Measurements from ENCODE around the gene WDR54.
"Not testable (repeated sequence)": the region's sequence is repeated elsewhere in the genome, so short reads cannot be mapped to it uniquely, and the experiment has no call there.

The WDR54 gene

DNA sequence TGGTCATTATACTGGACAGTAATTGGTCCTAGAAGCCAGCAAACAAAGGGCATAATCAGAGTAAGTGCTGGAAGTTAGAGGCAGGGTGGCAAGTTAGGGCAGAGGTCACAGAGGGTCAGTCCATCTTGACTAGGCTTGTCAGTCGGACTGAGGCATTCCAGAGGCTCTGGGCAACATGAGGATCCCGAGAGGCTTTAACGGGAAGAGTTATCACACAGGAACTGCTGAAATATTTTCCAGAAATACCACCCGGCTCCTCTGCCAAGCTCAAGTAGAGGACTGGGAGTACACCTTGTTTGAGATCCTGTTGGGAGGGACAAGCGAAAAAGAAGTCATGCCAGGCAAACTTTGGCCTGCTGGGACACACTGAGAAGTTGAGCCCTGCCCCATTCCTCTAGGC is 13.8 kb upstream of the WDR54 start:
- DNase-seq: no peak

DNA sequence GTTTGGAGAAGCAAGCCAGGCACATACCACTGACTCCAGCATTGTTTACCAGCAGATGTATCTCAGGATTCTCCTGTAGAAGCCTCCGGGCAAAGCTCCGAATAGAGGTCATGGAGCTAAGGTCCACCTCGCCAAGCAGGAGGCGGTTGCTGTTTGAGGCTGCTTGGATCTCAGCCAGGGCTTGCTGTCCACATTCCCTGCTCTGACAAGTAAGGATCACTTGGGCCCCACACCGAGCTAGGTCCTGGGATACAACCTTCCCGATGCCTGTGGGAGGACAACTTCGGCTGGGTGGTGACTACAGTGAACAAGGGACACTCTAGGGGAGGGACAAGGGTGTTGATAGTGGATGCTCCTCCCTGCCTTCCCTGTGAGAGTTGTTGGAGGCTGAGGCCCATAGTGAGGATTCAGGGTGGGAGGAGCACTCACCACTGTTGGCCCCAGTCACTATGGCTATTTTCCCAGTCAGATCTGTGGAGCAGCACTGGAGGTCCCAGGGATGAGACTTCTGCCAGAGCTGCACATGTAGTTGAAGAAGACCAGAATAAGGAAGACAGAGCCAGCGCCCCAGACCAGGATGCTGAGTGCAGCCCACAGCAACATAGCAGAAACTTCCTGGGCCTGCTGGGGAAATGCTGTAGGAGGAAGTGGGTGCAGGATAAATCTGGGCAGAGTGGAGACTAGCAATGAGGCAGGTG is 8.4 kb upstream of the WDR54 start:
- DNase-seq: no peak

DNA sequence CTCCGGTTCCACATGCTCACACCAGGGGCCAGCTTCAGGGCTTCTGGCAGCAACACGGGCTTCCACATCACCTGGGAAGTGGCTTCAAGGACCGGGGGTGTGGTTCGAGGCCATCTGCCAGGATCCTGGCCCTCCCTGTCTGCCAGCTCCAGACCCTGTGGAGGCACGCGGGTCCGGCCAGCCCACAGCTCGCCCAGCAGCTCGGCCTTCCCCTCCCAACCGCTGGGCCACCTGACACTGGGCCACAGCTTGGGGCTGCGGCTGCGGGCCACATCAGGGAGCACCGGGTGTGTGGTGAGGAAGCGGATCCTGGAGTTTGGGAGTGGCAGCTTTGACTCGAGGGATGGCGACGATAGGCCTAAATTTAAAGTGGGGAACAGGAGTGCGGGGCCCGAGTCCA is 7.1 kb upstream of the WDR54 start:
- DNase-seq: no peak

DNA sequence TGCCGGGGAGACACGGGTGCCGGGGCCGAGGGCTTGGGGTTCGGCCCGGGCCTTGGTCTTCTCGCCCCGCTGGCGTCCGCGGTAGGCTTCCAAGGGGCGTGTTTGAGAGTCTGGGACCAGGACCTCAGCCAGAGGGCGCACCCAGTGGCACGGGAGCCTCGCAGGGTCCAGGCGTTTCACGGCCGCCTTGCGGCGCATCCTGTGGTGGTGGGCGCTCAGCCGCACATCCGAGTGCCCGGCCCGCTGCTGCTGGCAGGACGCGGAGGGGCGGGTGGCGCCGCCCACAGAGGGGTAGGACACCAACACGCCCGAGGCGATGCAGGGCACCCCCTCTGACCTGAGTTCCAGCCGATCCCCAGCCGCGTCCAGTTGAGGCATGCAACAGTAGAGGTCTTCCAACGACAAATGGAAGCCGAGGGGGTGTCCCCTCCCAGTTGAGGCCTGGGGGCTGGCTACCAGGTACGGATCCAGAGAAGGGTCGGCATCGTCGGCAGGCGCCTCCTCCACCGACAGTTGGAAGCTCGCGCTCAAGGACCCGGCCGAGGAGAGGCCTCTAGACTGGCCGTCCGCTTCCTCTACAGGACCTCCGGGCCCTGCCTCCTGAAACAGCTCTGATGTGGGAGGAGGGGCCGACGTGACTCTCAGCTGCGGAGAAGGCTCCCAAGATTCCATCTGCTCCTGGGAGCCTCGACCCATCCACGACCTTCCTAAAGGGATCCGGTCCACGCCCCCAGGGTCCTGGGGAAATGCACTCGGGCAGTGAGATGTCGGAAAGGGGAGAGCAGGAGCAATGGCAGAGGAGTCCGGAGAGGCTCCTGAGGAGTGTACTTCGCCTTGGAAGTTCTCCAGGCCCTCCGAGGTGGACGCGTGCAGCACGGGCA is 6.4 kb upstream of the WDR54 start:
- DNase-seq: no peak

DNA sequence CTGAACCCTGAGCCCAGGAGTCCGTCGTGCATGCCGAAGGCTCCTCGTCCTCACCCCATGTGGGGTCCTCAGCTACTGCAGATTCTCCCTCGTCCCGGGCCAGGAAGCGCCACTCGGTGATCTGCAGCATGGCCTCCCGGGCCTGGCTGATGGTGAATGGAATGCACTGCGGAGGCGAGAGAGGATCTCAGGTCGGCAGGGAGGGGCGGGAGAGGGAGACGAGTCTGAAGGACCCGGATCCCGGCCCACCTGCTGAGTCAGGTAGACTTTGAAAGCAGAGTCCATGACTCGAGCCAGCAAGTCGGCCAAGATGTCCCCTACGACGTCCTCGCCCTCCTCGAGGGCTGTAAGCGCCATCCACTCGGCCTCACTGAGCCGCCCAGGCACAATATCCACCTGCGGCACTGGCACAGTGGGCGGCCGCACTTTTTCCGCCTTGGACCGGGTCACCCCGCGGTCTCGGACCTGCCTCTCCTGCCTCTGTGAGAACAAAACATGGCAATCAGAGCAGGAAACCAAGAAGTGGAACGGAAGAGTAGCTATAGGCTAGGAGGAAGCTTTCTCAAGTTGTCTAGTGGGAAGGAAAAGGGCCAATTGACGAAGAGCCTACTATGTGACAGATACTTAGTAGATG is 5.7 kb upstream of the WDR54 start:
- DNase-seq: no peak

DNA sequence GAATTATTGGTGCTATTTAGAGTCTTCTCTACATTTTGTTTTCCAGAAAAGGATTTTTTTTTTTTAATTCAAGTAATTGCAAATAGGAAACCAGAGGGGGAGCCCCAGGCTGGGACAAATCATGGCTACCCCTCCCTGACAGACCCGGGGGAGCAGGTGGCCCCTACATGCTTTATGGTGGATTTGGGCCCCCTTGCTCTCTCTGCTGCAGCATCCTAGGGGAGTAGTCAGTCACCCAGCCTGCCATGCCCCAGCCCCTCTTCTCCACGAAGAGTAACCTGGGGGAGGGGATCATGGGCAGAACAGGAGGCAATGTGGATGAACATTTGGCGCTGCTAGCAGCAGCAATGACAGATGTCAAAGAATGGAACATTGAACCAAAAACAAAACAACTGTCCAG is 4.8 kb upstream of the WDR54 start:
- DNase-seq: no peak

DNA sequence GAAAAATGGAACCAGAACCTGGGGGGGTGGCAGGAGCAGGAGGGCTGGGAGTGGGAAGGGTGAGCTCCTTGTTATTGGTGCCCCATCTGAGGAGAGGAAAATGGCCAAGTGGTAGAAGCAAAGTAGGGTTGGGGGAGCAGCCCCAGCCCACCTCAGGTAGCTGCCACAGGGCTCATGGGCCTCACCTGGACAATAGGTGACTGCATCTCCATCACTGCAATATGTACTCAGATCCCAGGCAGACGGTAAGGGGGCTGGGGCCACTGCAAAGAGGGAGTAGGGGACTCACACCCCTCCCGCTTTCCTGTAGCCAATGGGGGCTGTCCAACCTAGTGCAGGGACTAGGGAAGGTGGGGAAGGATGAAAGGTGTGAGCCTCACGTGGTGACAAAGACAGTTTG is 4.3 kb upstream of the WDR54 start:
- DNase-seq: no peak

DNA sequence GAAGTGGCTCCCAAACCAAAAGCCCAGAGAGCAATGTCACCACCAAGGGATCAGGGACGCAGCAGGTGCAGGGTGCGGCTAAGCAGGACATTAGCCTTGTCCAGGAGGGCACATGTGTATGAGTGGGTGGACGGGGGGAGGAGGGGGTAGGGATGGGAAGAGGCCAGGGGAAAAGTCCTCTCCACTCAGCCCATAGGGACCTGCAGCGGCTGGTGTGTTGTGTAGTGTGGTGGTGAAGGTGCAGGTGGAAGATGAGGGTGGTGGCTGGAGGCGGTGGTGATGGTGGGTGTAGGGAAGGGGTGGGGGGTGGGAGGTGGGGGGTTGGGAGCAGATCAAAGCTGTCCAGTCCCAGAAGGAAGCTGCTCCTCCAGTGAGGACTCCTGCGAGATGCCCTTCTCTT is 3.8 kb upstream of the WDR54 start:
- DNase-seq: no peak

DNA sequence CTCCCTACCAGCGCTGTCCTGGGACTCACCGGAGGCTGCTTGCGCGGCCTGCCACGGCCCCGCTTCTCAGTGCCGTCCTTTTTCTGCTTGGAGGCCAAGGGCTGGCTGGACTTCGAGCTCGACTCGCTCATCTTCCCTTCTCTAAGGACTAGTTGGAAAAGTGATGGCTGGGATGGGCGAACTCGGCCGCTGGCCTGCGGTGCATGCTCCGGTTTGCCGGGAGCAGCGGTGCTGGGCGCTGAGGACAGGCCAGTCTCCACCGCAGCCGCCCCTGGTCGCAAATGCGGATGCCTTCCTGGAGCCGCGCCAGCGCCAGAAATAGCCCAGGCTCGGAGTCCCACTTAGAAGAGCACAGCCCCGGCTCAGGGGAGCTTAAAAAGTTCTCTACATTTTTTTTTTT is 3.2 kb upstream of the WDR54 start:
- no peak for DNase-seq

DNA sequence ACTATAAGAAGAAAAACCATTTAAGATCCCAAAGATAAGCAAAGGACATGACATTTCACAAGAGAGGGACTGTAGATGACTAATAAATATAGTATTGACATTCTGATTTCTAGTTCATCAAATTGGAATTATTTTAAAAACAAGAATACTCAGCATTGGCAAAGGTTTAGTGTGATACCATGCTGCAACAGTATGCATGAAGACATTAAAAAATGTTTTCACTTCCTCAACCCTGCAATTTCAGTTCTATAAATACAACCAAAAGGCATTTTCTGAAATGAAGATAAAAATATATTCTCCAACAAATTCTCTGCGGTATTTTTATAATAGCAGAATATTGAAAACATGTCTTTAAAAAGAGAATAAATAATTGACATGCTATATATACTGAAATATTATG is 2.2 kb upstream of the WDR54 start:
- DNase-seq: no peak

DNA sequence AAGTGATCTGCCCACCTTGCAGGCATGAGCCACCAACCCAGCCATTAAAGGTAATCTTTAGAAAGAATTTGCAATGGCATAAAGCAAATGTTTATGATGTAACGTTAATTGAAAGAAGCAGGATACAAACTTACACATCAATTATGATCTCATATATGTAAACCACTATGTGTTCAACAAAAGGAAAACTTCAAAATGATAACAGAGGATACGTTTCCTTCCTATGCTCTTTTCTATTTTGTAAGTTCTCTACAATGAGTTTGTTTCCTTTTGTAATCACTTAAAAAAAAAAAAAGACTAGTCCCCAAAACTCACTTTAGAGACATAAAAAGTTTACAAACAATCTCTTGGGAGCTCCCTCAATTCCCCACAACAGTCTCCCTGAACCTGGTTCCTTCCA is 1.5 kb upstream of the WDR54 start:
- DNase-seq: no peak

DNA sequence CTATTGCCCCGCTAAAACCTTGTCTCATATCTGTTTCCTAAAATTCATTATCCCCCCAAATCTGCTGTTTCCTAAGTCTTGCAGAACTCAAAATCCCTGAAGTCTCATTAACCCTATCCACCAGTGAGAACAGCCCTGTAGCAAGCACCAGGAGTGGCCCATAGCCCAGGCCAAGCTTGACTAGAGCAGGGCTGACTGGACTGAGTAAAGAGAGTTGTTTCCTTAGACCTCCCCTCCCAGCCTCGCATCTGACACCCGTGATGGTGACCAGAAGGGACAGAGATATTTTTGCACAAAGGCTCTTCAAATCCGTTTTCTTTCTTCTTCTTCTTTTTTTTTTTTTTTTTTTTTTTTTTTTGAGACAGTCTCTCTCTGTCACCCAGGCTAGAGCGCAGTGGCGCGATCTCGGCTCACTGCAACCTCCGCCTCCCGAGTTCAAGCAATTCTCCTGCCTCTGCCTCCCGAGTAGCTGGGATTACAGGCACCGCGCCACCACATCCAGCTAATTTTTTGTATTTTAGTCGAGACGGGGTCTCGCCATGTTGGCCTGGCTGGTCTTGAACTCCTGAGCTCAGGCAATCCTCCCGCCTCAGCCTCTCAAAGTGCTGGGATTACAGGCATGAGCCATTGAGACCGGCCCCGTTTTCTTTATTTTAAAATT is 957 bp upstream of the WDR54 start:
- DNase-seq: not testable (repeated sequence)

DNA sequence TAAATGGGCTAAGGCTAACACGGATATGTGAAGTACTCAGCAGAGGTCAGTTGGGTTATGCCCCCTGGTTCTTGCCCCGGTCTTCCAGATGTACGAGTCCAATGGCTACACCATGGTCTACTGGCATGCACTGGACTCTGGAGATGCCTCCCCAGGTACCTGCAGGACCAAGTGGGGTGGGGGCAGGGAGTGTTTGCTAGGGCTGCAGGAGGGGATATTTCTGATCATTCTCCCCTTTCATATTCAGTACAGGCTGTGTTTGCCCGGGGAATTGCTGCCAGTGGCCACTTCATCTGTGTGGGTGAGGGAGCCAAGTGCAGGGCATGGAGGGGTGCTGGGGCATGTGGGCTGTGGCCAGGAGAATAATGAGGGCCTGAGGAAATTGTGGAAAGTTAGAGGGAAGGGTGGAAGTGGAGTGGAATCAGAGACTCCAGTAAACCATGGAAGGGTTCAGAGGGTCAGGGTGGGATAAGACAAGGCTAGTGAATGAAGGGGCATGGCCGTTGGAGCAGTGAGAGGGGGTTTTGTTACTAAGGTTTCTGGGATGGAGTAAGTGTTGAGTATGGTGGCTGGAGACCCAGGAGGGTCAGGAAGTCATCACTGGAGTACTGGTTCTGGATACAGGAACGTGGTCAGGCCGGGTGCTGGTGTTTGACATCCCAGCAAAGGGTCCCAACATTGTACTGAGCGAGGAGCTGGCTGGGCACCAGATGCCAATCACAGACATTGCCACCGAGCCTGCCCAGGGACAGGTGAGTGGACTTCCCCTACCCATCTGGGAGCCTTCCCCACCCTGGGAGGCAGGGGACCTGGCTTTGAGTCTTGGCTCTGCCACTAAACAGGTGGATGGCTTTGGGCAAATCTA is 1.9 kb downstream of the WDR54 start:
- no peak for DNase-seq

DNA sequence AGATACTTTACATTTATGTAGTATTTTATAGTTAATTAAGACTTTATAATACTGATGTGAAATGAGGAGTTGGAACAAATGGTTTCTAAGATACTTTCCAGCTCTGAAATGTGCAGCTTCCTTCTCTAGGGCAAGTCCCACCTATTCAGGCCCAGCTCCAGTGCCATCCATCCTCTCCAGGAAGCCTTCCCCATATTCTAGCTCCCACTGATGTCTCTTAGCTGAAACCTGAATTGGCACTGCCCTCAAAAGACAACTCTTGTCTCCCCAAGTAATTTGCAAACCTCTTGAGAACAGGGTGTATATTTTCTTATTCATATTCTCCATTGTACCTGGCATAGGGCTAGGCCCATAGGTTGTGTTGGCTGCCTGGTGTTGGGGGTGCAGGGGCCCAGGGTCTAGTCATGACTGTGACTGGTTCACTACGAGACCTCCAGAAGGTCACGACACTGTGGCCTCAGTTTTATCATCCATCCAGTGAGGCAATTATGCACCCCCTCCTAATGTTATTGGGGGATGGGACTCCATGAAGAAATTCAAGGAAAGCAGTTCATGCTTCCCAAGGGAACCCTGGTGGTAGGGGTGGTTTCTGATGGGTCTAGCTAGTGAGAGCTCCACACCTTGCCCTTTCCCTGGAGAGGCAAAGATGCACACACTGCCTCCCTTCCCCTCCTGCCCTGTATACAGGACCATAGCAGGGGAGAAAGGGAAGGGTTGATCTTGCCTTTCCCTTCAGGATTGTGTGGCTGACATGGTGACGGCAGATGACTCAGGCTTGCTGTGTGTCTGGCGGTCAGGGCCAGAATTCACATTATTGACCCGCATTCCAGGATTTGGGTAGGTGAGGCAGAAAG is 2.8 kb downstream of the WDR54 start:
- no peak for DNase-seq

DNA sequence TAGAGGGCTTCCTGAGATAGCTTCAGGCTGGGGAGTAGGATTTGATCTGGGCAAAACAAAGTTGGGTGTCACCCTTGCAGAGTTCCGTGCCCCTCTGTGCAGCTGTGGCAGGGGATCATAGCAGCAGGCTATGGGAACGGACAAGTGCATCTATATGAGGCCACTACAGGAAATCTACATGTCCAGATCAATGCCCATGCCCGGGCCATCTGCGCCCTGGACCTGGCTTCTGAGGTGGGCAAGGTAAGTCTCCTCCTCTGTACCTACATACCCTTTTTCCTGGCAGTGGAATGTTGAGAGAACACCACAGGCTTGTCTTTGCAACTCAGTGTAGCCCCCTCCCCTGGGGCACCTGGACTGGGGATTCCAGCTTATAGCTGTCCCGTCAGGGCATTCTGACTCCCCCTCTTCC is 3.5 kb downstream of the WDR54 start:
- DNase-seq: no peak

DNA sequence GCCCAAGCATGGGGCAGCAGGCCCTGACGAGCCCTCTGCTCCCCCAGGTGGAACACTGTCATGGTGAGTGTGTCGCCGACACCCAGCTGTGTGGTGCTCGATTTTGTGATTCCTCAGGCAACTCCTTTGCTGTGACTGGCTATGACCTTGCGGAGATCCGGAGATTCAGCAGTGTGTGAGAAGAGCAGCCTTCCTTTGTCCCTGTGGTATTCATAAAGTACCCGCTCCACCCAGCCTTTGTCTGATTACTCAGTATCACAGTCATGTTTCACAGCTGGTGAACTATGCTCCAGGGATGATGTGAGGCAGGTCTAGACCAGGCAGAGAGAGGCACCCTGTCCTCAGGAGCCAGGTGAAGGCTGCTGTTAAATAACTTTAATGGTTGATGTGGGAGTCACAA is 4.0 kb downstream of the WDR54 start:
- no peak for DNase-seq

DNA sequence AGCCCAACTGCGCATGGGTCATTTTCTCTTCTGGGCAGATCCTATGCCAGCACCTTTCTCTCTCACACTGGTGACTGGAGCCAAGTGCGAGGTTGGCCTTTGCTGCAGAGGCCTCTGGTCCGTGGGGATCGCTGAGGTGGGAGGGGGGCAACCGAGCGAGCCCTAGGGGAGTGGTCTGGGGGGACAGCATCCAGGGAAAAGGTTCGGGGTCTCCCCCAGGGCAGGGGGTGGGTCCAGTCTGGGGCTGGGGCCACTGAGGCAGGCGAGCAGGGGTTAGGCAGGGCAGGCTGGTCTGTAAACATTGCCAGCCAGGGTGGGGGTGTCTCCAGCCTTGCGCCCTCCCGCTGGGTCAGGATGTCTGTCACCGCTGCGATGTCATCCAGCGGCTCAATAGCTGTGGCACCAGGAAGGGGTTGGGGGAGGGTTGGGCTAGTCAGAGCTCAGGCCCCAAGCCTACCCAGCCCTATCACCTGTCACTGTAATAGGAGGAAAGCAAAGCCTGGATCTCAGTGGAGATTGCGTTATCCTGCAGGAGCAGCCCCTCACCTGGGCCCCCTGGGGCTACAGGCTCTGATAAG is 4.7 kb downstream of the WDR54 start:
- no peak for DNase-seq

DNA sequence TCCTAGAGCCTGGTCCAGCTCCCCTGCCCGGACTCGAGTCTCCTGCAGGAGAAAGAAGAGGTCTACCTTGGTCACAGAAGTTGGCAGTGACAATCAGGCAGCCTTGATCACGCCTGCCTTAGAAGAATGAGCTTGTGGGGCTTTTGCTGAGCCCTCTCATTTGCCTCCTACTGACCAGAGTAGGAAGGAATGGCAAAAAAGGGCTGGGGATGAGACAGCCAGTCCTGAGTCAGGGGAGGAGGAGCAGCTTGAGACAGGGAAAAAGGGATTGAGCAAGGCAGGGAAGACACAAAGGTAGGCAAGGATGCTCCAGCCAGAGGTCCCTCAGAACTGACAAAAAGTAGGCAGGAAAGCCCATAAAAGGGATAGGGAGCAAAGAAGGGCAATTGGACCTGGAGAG is 6.0 kb downstream of the WDR54 start:
- no peak for DNase-seq

DNA sequence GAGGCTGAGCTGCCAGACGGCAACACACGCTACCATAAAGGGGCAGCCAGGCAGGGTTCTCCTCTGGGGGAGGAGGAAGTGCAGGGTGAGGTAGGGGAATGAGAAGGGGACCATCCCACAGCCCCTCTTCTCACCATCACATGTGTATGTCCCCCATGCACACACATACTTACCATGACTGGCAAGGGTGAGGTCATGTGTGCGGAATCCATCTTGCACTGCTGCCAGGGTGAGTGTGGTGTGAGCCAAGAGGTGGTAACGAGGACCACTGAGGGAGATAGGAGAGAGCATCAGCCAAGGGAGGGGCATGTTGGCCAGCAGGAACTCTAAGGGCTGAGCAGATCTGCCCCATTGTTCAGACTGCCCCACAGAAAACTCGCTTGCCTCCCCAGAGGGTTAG is 7.1 kb downstream of the WDR54 start:
- no peak for DNase-seq

DNA sequence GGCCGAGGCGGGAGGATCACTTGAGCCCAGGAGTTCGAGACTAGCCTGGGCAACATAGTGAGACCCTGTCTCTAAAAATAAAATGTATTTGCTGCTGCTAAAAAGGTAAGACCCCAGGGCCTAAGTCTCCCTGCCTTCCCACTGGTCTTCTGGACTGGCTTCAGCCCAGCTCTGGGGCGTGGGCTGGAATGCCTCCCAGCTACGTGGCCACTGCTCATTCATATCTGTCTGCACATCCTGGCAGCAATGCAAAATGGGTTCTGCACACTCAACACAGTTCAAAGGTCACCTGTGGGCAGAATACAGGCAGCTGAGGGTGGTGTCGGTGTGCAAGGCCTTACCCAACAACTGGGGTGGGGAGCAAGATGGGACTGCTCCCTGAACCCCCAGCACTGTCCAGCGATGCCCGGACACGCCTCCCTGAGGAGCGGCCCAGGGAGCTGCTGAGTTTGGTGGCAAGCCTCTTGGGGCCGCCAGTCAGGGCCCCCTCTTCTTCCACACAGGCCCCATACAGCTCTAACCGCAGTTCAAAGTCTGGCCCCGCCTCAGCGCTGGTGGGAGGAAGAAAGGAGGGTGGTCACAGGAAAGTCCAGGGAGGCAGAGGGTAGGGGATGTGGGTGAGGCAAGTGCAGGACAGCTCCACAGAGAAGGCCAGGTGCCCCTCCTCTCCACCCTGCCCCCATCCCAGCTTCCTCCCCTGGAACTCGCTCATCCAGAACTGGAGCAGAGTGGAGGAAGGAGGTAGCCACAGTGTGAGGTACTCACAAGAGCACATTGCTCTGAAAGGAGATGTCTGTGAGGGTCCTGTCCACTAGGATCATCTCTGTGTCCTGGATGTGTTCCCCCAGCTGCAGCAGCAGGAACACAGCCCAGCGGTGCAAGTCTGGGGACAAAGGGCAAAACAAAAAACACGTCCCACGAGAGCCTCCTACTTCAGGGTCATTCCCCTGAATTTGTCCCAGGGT is 8.2 kb downstream of the WDR54 start:
- no peak for DNase-seq
